NK-92 (cell line): ENCODE measurements around the gene LRRN4CL.
"Not testable (repeated sequence)": the region's sequence is repeated elsewhere in the genome, so short reads cannot be mapped to it uniquely, and the experiment has no call there.

Experiments
- DNase-seq: peaks from one replicate; lab custom pipeline; 2025; ENCODE audit not compliant: unreplicated experiment; lab: John Stamatoyannopoulos, UW

The LRRN4CL gene

DNA sequence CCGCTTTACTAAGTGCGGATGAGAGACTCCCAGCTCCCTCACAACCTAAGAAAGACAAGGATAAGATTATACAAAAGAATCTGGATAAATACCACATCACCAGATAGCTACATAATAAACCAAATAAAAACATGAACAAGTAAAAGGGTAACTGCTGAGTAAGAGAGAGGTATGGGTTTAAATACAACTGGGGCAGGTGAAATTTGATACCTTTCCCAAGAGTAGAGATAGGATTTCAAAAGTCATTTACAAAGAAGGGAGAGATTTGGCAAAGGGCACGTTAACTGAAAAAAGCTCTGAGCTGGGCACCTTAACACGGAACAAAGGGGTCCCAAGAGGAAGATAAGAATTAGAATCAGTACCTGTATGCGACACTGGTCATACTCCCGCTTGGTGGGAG lies 12.2 kb downstream of the LRRN4CL start:
- DNase-seq = no peak

DNA sequence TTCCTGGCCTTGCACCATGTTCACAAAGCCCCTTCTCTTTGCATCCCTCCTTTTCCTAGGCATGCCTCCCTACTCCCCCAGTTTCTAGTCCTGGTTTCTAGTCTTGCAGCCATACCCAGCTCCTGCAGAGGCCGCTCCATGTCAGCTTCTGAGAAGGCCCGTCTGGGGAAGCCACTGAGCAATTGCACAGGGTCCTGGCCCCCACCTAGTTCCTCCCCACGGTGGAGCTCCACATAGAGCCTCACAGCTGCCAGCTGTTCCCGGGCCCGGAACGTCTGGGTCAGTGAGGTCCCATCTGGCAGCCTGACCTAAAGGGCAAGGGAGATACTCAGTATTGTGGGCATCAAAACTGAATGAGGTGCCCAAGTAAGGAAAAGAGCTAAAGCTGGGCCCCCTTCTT lies 12.6 kb downstream of the LRRN4CL start:
- DNase-seq = no peak

DNA sequence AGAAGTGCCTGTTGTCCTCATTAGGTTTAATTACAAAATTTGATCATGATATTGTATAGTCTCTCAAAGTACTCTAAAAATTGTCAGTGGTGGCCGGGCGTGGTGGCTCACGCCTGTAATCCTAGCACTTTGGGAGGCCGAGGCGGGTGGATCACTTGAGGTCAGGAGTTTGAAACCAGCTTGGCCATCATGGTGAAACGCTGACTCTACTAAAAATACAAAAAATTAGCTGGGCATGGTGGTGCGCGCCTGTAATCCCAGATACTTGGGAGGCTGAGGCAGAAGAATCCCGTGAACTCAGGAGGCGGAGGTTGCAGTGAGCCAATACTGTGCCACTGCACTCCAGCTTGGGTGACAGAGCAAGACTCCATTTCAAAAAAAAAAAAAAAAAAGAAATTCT lies 13.9 kb downstream of the LRRN4CL start:
- not testable (repeated sequence) for DNase-seq

DNA sequence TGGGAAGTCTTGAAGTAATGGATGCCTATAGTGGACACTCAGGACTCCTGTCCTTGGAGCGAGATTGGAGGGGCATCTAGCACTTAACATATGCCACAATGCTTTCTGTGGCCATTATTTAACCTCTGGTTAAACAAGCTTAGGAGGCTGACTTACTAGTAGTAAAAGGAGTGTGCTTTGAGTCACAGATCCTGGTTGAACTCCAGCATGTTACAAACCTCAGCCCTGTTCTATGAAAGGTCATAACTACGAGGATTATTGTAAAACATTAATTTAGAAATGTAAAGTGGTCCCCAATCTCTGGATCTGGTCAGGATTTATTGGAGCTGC lies 16.2 kb downstream of the LRRN4CL start:
- DNase-seq = no peak

DNA sequence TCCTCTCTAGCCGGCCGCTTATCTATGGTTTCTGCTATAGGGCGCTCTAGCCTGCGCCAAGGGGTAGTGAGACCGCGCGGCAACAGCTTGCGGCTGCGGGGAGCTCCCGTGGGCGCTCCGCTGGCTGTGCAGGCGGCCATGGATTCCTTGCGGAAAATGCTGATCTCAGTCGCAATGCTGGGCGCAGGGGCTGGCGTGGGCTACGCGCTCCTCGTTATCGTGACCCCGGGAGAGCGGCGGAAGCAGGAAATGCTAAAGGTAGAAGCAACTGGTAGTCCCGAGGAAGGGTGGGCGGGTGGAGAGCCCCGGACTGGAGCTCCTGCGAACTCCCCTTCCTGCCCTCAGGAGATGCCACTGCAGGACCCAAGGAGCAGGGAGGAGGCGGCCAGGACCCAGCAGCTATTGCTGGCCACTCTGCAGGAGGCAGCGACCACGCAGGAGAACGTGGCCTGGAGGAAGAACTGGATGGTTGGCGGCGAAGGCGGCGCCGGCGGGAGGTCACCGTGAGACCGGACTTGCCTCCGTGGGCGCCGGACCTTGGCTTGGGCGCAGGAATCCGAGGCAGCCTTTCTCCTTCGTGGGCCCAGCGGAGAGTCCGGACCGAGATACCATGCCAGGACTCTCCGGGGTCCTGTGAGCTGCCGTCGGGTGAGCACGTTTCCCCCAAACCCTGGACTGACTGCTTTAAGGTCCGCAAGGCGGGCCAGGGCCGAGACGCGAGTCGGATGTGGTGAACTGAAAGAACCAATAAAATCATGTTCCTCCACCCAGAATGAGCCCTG lies 17.5 kb downstream of the LRRN4CL start, which contains the start of the genes LBHD1 and UQCC3:
Gene LBHD1 (minus strand): TSS at position 660 of the 782 bp plus-strand sequence. CDS start 2,236 bp downstream, outside the sequence.
Gene UQCC3 (plus strand): TSS at position 66 of the 782 bp plus-strand sequence. CDS start 73 bp downstream, at position 139.
- no peak for DNase-seq

DNA sequence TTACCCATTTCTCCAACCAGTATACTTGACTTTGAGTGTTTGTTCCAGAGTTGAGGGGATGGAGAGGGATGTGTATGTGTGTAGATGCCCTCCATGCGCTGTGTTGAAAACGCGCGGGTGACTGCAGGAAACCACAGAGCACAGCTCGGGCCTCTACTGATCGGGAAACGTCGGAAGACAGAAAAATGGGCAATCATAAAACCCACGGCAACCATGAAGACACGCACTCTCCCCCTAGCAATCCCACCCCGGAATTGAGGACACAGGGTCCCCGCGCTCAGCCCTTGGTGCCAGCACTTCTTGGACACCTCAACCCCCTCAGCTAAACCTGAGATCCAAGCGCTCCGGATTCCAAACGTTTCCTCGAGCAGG lies 18.1 kb downstream of the LRRN4CL start:
- DNase-seq = no peak

DNA sequence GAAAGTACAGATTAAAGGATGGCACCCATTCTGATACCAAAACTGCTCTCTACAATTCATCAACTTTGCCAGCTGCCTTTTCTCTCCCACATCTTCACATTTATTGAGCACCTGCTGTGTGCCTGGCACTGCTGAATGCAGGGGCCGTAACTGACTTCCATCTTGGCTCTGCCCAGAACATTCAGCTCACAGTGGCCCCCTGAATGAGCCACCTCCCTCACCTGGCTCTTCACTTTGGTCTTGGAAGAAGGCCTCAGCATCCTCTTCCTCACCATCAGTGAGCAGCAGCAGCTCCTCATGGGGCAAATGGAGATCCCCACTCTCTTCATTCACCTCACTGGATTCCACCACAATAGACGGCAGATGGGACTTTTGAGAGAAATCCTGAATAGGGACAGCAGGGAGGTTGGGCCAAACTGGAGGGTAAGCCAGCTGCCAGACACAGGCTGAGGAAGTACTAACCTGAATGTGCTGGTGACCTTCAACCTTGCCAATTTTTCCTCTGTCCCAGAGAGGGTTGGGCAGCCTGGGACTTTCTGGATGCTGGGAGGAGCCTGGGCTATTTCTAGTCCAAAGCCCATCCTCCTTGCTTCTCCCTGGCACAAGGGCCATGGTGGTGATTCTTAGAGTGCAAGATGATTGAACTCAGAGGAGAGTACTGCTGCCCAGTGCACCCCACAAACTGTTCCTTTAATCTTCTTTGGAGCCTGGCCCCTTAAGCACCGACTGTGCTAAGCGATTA lies 19.7 kb downstream of the LRRN4CL start:
- DNase-seq = no peak

DNA sequence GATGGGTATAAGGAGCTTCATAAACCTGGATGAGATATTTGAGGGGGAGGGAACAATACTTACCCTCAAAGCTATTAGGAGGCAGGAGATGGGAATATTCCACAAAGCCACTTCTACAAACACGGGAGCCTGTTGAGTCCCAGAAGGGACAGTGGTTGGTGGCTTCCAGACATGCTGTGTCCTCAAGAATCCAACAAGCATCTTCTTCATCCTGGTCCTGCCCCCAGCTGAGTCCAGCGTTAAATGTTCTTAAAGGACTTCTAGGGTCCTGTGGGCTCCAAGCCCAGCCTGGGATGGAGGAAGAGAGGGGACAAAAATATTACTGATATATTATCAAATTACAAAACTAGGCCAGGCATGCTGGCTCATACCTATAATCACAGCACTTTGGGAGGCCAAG lies 21.9 kb downstream of the LRRN4CL start:
- DNase-seq = no peak

DNA sequence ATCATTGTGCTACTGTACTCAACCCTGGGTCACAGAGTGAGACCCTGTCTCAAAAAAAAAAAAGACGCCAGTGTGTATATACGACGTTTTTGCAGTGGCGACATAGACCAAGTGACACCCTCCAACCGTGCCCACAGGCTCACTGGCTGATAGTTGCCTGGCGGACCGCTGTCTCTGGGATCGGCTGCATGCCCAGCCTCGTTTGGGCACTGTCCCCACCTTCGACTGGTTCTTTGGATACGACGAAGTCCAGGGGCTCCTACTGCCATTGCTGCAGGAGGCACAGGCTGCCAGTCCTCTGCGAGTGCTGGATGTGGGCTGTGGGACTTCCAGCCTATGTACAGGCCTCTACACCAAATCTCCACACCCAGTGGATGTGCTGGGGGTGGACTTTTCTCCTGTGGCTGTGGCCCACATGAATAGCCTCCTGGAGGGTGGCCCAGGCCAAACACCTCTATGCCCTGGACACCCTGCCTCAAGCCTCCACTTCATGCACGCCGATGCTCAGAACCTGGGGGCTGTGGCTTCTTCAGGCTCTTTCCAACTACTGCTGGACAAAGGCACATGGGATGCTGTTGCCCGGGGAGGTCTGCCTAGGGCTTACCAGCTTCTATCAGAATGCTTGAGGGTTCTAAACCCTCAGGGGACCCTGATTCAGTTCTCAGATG lies 22.9 kb downstream of the LRRN4CL start:
- no peak for DNase-seq

DNA sequence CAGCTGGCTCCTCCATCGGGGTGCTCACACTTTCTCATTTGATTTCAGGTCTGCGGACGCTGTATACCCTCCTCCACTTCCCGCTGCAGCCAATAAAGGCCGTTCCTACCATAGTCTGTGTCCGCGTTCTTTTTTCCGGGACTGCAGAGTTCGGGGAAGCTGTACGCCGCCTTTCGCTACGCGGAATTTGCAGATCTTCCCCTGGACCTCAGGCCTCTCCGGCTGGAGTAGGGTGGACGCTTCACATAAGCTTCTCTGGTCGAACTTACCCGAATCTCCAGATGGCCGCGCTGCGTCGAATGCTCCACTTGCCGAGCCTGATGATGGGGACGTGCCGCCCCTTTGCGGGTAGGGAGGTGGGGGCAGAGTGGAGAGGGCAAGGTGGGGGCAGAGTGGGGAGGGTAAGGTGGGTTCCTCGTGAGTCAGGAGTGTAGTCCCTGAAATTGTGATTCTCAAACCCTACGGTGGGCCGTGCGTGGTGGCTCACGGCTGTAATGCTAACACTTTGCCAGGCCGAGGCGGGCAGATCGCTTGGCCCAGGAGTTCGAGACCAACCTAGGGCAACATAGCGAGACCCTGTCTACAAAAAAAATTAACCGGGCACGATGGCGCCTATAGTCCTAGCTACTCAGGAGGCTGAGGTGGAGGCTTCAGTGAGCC lies 23.6 kb downstream of the LRRN4CL start:
- no peak for DNase-seq

DNA sequence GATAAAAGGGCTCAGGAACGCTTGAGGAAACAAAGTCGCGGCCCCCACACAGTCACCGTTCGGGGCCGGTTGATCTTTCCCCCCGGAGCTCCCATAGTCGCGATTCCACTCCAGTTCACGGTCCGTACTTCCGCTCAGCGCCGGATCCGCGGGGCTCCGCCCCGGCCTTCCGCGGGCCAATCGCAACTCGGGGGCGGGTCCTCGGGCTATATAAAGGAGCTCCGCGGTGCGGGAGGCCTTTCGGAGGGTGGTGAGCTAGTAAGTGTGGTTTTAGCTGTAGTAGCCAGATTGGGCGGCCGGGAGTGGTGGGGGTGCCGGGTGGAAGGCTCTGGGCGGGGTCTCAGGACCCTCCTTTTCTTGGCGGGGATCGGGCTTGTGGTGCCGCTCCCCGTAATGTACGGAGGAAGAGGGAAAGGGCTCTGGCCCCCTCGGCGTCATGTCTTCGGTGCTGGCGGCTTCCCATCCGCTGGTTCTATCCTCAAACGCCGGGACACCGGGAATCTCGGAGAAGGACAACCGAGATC lies 24.2 kb downstream of the LRRN4CL start, which contains the start of the genes C11orf98 and CSKMT:
Gene C11orf98 (minus strand): TSS at position 136 of the 524 bp plus-strand sequence. CDS start 41 bp downstream, at position 95.
Gene CSKMT (plus strand): TSS at position 238 of the 524 bp plus-strand sequence. CDS start 568 bp downstream, outside the sequence.
- DNase-seq = peak; percentile 72

DNA sequence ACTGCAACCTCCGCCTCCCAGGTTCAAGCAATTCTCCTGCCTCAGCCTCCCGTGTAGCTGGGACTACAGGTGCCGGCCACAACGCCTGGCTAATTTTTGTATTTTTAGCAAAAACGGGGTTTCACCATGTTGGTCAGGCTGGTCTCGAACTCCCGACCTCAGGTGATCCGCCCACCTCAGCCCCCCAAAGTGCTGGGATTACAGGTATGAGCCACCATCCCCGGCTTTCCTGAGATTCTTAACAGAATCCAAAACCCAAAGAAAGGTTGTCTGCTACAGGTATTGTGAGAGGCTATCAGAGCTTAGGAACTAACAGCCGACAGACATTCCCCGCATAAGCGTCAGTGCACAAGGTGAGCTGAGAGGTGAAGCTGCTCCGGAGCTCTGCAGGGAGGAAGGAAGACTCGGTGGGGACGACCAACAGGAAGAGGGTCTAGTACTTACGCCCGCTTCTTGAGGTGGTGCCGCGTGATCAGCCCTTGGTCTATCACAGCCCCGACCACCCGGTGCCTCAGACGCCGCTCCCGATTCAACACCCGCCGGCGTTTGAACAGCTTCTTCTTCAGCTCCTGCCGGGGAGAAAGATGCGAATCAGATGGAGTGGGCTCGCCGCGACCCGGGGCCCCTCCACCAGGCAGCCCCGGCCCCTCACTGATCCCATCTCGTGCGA lies 24.8 kb downstream of the LRRN4CL start:
- no peak for DNase-seq

DNA sequence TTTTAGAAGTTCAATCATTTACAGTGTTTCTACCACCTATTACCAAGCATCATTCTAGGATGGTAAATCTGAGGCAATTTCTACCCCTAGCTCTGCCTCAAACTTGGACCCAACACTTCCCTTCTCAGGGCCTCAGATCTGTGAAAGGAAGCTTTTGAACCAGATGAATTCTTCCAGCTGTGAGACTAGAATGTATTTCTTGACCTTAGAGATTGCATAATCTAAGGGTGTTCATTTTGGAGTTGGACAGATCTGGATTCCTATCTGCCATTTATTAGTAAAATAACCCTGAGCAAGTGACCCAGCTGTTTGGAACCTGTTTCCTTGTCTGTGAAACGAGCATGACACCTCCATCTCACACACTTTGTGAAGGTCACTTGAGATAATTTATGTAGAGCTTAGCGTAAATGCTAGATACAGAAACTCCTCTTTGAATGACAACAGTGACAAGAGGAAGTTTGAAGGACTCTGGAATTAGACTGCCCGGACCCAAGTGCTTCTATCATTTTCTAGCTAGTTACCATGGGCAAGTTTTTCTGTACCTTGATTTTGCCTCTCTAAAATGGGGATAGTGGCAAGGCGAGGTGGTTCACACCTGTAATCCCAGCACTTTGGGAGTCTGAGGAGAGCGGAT lies 32.4 kb downstream of the LRRN4CL start:
- DNase-seq = no peak

DNA sequence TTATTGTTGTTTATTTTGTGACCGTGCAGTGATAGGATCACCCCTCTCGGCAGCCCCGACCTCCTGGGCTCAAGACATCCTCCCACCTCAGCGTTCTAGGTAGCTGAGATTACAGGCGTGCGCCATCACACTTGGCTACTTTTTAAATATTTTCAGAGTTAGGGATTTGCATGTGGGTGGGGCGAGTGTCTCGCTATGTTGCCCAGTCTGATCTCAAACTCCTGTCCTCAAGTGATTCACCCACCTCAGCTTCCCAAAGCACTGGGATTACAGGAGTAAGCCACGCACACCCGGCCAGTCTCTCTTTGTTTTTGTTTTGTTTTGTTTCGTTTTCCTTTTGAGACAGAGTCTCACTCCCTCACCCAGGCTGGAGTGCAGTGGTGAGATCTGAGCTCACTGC lies 35.0 kb downstream of the LRRN4CL start:
- no peak for DNase-seq

DNA sequence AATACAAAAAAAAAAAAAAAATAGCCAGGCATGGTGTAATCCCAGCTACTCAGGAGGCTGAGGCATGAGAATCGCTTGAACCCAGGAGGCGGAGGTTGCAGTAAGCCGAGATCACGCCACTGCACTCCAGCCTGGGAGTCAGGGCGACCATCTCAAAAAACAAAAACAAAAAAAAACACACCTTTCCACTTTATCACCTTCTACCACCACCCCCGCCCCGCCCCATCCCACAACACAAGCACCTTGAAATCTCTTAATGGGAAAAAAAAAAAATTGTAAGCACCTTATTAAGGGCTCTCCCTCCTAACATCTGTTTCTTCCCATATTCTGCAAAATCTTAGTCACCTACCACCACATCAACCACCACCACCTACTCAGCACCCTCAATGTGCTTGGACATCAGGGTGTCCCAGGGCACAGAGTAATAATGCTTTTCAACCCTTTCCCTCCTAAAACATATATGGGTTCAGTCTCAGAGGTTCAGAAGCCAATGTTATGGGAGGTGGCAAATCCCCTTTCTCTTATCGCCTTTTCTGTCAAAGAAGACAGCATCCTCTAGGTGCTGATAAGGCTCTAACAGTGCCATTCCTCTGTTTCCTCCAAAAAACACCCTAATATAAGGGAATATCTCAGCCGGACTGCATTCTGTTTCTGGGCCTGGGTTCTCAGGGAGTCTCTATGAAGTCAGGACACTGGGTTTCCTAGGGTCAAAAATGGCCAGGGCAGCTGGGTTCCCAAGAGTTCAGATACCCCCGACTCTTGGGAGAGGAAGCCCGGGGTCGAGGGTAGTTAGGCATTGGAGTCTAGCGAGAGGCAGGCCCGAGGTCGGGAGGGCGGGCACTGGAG lies 36.9 kb downstream of the LRRN4CL start:
- DNase-seq = no peak

DNA sequence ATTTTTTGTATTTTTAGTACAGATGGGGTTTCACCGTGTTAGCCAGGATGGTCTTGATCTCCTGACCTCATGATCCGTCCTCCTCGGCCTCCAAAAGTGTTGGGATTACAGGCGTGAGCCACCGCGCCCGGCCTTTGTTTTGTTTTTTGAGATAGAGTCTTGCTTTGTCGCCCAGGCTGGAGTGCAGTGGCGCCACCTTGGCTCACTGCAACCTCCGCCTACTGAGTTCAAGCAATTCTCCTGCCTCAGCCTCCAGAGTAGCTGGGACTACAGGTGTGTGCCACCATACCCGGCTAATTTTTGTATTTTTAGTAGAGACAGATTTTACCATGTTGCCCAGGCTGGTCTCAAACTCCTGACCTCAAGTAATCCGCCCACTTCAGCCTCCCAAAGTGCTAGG lies 39.0 kb downstream of the LRRN4CL start:
- DNase-seq = not testable (repeated sequence)

DNA sequence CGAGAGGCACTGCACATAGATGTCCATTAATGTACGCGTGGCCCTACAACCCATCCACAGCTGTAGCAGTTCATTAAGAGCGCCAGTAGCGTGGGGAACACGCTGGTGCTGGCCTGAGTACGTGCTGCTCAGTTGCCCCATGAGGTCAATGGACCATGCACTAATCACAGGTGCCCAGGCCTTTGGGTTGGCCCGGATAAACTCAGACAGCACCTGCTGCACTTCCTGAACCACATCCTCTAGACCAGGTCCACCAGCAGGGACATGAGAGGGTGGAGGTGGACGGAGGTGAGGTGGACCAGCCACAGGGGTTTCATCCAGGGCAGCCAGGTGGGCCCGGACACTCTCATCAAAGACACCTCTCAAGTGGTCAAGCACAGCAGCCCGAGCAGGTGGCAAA lies 39.8 kb downstream of the LRRN4CL start:
- DNase-seq = no peak

DNA sequence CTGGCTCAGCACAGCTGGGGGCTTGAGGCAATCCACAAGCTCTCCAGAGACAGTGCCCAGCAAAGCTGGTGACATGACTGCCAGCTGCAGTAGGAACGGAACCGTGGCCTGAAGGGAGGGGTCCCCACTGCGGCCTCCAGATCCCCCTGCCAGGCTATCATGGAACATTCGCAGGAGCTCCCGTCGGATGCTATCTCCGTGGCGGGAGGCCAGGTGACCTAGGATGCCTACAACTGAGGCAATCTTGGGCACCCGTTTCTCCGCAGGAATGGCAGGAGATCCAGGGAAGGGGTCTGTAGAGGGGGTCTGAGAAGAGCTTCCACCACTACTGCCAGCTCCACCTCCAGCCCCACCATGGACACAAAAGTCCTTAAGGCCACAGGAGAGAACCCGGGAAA lies 40.4 kb downstream of the LRRN4CL start:
- DNase-seq = no peak
